GM19395 (cell line): ENCODE results near the gene ZNF579.
"Not testable (repeated sequence)": the region's sequence is repeated elsewhere in the genome, so short reads cannot be mapped to it uniquely, and the experiment has no call there.

Source experiments
- ATAC-seq: cut with Tn5 transposase; IDR thresholded peaks from one replicate; pipeline ENCODE4 v1.9.1; 2021; ENCODE audit warnings: mild to moderate bottlenecking, moderate library complexity; ENCODE audit not compliant: unreplicated experiment

The ZNF579 gene

DNA sequence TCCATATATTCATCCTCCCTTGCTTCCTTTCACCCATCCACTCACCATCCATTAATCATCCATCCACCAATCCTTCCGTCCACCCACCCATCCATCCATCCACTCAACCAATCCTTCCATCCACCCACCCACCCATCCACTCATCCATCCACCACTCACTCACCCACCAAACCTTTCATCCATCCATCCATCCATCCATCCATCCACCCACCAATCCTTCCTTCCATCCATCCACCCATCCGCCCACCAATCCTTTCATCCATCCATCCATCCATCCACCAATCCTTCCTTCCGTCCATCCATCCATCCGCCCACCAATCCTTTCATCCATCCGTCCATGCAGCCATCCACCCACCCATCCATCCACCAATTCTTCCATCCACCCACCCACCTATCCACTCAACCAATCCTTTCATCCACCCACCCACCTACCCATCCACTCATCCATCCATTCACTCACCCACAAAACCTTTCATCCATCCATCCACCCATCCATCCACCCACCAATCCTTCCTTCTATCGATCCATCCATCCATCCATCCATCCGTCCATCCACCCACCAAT, 38.3 kb downstream of the ZNF579 start:
- no peak for ATAC-seq

DNA sequence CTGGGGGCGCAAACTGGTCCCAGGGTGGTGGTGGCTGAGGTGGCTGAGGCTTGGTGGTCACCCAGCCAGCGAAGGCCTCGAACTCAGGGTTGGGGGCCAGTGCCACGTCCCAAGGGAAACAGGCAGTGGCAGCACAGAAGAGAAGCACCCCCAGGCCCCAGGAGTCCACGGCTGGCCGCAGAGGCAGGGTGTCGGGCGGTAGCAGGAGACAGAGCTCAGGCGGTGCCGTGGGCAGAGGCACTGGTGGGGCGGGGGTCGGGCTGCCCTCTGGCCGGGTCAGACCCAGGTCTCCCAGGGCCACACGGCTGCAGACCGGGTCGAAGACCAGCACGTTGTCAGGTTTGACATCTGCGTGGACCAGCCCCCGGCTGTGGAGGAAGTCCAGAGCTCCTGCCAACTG, 39.6 kb downstream of the ZNF579 start:
- ATAC-seq, result no peak

DNA sequence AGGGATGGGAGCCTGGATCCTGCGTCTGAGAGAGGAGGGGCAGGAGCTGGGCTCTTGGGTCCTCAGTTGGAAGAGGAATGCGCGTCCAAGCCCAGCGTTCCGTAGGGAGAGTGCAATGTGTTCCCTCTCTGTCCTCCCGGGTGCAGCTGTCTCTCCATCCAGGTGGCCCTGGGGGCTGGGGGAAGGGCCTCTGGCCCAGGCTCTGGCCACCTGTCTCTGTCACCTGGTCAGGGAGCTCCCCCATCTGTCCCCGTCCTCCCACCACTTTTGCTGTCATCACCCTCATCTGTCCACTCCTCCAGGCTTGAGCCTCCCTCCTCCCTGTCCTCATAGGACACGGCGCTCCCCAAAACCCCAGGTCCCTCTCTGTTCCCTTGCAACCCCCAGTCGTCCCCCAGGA, 40.0 kb downstream of the ZNF579 start:
- ATAC-seq, result no peak

DNA sequence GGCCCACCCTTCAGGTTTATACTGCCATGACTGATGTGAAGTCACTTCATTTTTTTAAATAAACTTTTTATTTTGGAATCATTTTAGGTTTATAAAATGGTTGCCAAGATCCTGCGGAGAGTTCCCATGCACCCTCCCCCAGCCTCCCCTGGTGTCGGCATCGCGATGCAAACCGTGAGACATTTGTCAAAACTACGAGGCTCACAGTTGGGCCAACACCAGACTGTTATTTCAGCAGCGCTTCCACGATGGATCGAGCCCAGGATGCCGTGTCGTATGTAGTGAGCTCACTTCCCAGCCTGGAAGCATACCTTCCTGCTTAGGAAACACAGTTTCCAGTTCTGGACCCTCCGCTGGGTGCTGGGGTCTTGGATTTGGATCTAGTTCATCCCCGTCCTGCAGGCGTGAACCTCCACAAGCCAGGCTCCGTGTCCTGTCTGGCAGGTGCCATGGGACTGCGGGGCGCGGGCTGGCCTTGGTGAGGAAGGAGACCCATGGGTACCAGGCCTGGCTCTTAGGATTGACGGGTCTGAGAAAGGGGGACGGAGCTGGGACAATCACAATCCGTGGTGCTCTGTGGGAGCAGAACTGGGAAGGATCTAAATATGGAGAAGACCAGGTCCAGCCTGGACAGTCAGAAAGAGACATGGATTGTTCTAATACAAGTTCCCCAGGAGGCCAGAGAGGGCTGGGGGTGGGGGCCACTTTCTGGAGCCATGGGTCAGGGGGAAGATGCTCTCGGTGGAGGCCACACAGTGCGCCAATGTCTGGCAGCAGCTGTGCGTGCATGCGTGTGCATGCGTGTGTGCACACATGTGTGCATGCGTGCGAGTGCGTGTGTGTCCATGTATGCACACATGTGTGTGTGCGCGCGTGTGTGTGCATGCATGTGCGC, 41.3 kb downstream of the ZNF579 start:
- no peak for ATAC-seq

DNA sequence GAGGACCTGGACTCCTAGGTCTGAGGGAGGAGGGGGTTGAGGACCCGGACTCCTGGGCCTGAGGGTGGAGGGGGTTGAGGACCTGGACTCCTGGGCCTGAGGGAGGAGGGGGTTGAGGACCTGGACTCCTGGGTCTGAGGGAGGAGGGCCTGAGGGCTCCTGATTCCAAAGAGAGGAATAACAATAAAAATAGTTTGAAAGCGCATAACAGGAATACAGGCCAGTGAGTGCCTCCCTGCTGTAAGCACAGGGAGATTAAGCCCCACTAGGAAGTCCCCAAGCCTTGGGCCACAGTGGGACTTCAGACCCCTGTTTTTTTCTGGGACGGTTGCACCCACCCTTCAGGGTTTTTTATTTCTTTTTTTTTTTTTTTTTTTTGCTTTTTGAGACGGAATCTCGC, 42.5 kb downstream of the ZNF579 start:
- no peak for ATAC-seq

DNA sequence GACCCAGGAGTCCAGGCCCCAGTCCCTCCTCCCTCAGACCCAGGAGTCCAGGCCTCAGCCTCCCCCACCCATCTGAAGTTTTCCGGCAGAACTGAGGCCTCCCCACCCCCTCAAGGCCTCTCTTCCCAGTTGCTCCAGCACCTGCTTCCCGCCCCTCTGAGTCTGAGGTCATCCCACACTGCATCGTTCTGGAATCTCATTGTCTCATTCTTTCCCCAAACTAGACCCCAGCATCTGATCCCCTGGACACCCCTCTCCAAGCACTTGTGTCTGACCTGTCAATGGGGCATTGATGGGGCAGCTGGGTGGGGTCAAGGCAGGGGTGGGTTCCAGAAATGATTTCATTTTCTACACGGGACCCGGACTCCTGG, 42.9 kb downstream of the ZNF579 start:
- ATAC-seq, result no peak

DNA sequence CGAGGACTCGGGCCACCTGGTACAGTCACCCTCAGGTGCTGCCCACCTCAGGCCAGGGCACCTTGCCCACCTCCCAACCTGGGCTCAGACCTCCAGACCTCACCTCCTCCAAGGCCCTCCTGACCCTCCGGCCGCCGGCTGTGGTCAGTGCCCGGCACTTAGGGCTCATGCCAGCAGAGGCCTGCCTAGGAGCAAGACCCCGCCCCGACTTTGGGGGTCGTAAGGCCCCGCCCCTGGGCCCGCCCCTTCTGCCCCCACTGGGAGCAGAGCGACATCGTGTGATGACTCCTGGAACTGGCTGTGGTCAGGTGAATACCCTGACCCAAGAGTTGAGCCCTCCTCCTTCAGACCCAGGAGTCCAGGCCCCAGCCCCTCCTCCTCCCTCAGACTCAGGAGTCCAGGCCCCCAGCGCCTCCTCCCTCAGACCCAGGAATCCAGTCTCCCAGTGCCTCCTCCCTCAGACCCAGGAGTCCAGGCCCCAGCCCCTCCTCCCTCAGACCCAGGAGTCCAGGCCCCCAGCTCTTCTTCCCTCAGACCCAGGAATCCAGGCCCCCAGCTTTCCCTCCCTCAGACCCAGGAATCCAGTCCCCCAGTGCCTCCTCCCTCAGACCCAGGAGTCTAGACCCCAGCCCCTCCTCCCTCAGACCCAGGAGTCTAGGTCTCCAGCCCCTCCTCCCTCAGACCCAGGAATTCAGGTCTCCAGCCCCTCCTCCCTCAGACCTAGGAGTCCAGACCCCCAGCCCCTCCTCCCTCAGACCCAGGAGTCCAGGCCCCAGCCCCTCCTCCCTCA, 43.5 kb downstream of the ZNF579 start, which contains the start of gene SBK2:
SBK2 (minus strand) TSS at position 183 of the 790 bp plus-strand sequence. CDS start 839 bp downstream, outside the sequence.
- ATAC-seq, result no peak

DNA sequence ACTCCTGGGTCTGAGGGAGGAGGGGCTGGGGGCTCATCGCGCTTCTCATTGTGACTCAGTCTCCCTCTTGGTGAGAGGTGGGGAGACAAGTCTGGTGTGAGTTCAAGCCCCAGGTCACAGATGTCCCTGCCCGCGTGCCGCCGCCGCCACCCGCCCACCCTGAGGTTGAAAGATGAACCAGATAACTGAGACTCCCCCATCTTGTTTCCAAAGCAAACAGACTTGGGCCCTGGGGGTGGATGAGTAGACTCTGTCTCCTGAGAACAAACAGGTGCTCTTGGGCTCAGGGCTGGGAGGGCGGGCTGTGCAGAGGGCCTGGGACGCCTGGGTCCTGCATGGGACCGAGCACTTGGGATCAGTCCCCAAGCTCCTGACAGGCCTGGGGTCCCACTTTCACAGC, 44.3 kb downstream of the ZNF579 start:
- ATAC-seq, result no peak

DNA sequence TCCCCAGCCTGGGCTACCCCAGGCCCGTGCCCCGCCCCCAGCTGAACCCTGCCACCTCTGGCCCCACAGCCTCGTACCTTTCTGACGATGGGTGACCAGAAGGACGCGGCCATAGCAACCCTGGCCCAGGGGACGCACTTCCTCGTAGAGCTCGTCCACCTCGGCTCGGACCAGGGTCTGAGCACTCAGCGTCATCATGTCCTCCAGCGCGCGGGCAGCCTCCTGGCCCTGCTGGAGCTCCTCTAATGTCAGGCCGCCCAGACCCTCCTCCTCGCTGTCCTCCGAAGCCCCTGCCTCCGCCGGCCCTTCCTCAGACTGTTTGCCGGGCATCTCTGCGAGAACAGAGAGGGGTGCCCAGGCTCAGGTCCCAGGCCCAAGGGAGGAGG, 44.7 kb downstream of the ZNF579 start:
- ATAC-seq, result no peak

DNA sequence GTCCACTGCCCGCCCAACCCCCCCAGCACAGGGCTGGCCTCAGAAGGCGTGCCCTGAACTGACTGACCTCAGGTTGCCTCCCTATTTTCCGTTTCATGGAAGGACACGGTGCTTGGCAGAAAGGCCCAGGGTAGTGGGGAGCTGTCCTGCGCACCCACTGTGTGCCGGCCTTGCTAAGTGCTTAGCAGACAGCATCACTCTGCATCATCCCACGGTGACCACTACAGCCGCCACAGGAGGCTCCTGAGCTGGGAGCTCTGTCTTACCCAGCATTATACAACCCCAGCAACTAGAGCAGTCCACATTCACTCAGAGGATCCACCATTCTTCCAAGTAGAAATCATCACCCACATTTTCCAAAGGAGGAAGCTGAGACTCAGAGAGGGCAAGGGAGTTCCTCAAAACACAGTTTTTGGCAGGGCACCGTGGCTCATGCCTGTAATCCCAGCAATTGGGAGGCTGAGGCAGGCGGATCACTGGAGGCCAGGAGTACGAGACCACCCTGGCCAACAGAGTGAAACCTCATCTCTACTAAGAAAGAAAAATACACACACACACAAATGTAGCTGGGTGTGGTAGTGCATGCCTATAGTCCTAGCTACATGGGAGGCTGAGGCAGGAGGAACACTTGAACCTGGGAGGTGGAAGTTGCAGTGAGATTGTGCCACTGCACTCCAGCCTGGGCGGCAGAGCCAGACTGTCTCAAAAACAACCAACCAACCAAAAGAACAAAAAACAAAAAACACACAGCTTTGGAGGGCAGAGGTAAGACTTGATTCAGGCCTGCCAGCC, 45.3 kb downstream of the ZNF579 start:
- no peak for ATAC-seq

DNA sequence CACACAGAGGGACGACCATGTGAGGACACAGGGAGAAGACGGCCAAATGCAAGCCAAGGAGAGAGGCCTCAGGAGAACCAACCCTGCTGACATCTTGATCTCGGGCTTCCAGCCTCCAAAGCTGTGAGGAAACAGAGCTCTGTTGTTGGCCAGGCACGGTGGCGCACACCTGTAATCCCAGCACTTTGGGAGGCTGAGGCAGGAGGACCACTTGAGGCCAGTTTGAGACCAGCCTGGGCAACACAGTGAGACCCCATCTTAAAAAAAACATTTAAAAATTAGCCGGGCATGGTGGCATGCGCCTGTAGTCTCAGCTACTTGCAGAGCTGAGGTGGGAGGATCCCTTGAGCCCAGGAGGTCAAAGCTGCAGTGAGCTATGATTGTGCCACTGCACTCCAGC, 46.4 kb downstream of the ZNF579 start:
- ATAC-seq, result not testable (repeated sequence)

DNA sequence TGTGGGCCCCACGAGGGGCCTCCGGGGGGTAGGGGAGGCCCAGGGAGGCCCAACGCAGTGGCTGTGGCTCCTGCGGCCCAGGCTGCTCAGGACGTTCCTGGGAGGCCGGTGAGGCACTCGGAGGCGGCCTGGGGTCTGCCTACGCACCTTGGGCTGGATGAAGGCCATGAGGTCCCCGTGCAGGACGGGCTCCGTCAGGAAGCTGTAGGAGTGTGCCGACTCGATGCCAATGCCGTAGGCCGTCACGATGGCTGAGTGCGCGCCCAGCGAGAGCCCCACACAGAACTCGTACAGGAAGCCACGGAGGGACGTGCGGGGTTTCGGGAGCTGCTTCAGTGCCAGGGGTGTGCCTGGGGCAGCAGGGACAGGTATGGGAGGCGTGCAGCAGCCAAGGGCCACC, 49.7 kb downstream of the ZNF579 start:
- ATAC-seq, result no peak

DNA sequence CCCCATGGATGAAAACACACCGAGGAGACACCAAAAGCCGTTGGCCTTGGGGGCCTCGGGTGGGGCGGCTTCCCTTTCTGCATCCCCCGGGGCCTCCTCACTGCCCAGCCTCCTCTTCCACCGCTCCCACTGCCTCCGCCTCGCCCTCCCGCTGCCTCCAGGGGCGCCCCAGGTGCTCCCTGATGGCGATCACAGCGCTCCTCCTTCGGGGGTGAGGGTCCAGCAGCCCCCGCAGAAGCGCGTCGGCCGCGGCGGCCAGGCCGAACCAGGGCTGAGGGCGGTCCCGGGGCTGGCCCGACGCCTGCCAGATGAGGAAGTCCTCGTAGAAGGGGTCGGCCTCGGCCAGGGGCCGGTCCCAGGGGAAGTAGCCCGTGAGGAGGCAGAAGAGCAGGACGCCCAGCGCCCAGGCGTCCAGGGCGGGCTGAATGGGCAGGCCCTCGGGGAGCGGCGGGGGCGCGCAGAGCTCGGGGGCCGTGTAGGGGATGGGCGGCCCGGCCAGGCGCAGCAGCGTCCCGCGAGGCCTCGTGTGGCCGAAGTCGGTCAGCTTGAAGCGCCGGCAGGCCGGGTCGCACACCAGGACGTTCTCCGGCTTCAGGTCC, 50.9 kb downstream of the ZNF579 start:
- no peak for ATAC-seq

DNA sequence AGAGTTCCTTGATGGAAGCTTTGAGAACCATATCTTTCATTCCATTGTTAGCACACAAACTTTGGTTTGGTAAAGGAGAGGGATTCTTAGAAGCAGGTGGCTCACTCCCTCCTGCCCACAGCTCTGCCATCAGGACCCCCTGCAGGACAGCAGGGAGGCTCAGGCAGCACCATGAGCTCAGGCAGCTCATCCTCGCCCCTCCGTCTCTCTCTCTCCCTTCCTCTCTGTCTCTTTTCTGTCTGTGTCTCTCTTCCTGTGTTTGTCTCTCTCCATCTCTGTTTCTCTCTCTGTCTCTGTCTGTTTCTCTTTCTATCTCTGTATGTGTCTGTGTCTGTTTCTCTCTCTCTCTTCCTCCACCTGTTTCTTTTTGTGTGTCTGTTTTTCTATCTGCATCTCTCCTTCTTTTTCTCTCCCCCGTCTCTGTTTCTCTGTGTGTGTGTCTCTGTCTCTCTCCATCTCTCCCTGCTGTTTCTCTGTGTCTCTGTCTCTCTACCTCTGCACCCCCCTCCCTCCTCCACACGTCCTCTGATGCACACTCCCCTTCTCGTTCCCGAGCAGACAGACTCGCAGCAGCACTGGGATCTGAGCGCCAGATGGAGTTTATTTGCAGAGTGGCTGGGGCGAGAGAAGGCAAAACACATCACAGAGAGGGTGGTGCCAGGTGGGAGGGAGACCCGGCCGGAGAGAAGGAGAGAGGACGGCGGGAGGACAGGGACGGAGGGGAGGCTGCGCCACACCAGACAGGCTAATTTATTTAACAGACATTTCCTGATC, 52.4 kb downstream of the ZNF579 start:
- ATAC-seq, result no peak

DNA sequence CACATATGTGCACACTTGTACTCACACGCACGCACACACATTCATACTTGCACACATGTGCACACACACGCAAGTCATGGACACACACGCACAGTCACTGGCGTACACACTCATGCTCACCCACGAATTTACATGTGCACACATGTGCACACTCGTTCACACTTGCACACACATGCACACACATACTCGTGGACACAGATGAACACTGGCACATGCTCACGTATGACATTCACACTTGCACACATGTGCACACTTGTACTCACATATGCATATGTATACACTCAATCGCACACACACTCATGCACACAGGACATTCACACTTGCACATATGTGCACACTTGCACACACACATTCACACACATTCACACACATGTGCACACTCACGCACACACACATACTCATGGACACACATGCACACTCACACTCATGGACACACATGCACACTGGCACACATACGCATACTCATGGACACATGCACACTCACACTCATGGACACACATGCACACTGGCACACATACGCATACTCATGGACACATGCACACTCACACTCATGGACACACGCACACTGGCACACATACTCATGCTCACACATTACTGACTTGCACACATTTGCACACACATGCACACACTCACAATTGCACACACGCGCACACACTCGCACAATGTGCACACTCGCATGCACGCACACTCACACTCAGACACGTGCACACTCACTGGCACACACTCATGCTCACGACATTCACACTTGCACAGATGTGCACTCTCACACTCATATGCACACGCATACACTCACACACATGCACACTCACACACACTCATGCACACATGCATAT, 53.2 kb downstream of the ZNF579 start:
- no peak for ATAC-seq
